Epithelial cell of esophagus (primary cell): ENCODE results near the gene APC2.

ENCODE experiments used
- DNase-seq: peaks from one replicate; pipeline ENCODE4 v3.0.0; 2010; ENCODE audit warnings: low read depth
- H3K4me3 ChIP-seq: 2 replicates; pipeline ENCODE4 v1.5.1; 2011; ENCODE audit warnings: mild to moderate bottlenecking, low read length, control low read depth
- CTCF ChIP-seq: IDR thresholded peaks from 2 replicates; pipeline ENCODE4 v1.5.1; 2011; ENCODE audit warnings: low read depth, mild to moderate bottlenecking, low read length, control low read depth, inconsistent platforms; ENCODE audit not compliant: insufficient read depth; ENCODE audit errors: missing control alignments

The APC2 gene

GRCh38 chr19:1507192-1507660, 57.3 kb downstream of the APC2 start:
- DNase-seq: no peak
- peak overlapping the region; percentile 50 for H3K4me3 ChIP-seq
- TF ChIP-seq CTCF: no peak

GRCh38 chr19:1507763-1508506, 58.0 kb downstream of the APC2 start:
- peak overlapping the region; percentile 50 for H3K4me3 ChIP-seq
- peak; percentile 96 for DNase-seq
- TF ChIP-seq CTCF: no peak

GRCh38 chr19:1508507-1508856, 58.6 kb downstream of the APC2 start:
- DNase-seq: no peak
- no peak for TF ChIP-seq CTCF
- H3K4me3 ChIP-seq: peak overlapping the region; percentile 29

GRCh38 chr19:1509602-1510441, 59.9 kb downstream of the APC2 start:
- no peak overlapping the region for H3K4me3 ChIP-seq
- no peak for DNase-seq
- no peak for TF ChIP-seq CTCF

GRCh38 chr19:1510442-1510806, 60.5 kb downstream of the APC2 start:
- DNase-seq: no peak
- no peak for TF ChIP-seq CTCF
- H3K4me3 ChIP-seq: no peak overlapping the region

- no peak for DNase-seq
- H3K4me3 ChIP-seq: no peak overlapping the region
- TF ChIP-seq CTCF: no peak
Measured at GRCh38 chr19:1510807-1511206, 60.9 kb downstream of the APC2 start.
